Measurements from ENCODE around the gene GEMIN7.

Gene GEMIN7

GRCh38 chr19:45090034-45090433 lies 11.0 kb downstream of the GEMIN7 start:
- DNase-seq (ENCODE audit: low spot score), result no peak

DNA sequence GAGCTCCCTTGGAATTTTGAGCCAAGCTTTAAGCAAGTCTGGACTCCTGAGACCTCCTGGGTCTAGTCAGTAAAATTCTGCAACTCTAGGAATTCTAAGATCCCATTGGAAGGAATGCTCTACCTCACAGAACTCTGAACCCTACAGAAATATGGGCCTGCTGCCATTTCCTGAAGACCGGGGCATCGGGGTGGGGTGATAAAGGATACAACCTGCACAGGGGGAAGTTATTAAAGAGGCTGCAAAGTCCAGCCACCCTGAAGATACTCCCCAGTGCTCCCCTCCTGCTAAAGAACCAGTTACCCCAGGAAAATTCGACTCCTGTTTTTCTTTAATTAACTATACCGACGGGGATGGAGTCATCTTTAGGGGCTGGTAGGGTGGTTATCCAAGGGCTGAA lies 11.5 kb downstream of the GEMIN7 start:
- no peak for DNase-seq (ENCODE audit: low spot score)

- DNase-seq (ENCODE audit: low spot score), result peak; percentile 99
Observed at GRCh38 chr19:45091031-45091923, 12.2 kb downstream of the GEMIN7 start.

DNA sequence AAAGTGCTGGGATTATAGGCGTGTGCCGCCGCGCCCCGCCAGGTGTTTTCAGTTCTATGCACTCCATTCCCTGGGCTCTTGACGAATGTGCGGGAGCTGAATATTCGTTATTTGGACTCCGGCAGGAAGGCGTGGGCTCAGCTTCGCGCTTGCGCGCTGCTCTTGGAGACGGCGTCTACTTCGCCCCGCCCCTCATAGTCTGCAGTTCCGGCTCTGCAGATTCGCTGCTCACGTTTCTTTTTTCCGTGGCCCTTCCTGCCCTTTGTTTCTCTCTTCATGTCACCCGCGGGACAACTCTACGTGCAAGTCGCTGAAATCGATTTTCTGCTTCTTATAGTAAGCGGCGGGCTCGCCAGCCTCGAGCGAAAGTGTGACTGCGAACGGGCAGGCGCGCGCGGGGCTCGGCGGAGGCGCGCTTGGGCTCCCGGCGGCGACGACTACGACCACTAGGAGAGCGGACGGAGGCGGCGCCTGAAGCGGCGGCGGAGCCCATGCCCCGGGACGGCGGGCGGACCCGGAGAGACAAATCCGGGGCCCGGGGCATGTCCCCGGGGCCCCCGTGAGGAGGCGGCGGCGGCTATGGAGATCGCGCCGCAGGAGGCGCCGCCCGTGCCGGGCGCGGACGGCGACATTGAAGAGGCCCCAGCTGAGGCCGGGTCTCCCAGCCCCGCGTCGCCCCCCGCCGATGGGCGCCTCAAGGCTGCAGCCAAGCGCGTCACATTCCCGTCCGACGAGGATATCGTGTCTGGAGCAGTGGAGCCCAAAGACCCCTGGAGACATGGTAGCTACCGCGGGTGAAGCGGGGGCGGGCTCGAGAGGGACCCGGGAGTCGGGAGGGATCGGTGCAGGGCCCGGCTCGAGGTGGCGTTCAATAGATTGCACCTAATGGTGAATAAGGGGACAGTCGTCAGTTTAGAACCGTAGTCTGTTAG lies 14.0 kb downstream of the GEMIN7 start, which contains the start of gene PPP1R37:
PPP1R37 (plus strand) TSS at position 433 of the 932 bp plus-strand sequence; CDS start at position 580, 147 bp downstream.
- peak; percentile 95 for DNase-seq (ENCODE audit: low spot score)

- no peak for DNase-seq (ENCODE audit: low spot score)
Observed at GRCh38 chr19:45094137-45094536, 15.1 kb downstream of the GEMIN7 start.

DNA sequence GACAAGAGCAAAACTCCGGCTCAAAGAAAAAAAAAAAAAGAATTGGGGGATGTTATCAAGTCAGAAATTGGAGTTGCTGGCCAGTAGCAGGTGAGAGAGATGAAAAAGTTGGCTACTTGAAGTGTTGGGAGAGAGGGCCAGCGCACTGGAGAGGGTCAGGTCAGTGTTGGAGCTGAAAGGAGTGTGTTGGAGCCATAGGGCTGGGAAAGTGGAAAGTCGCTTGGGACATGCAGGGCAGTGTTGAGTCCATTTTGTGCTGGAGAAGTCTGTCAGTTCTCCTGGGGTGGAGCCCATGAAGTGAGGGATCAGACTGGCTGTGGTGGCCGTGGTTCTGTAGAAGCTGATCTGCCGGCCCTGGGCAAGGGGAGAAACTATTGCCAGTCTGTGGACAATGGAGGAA lies 15.6 kb downstream of the GEMIN7 start:
- DNase-seq (ENCODE audit: low spot score), result no peak

GRCh38 chr19:45095496-45096413 lies 16.7 kb downstream of the GEMIN7 start:
- no peak for DNase-seq (ENCODE audit: low spot score)

GRCh38 chr19:45096700-45097099 lies 17.6 kb downstream of the GEMIN7 start:
- DNase-seq (ENCODE audit: low spot score), result no peak

GRCh38 chr19:45097450-45097775 lies 18.4 kb downstream of the GEMIN7 start:
- no peak for DNase-seq (ENCODE audit: low spot score)

DNA sequence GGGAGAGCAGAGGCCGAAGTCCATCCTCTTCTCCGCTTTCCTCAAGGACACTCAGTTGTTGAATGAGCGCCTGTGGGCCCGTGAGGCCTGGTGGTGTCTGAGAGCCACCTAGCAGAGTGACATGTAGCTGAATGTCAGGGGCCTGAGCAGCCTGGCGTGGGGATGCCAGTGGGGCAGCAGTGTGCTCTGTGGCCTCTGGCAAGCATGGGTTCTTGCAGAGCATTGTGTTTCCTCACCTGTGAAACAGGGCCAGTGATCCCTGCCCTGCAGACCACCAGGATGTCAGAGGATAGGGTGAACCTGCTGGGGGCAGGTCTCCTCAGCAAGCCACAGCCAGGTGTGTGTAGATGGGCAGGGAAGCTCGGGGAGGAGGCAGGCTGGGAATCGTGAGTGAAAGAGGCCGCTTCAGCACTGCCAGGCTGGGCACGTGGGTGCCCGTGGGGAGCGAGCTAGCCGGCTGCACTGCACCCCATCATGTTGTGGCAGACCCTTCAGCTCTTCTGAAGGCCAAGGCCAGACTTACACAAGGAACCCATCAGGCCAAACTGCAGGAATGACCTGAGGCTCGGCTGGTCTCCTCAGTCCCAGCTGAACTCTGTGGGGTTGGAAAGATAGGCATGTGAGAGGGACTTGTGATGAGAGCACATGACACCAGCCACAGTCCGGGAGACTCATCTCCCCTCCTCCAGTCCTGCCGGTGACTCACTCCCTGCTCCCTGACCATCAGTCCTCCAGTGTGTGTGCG lies 18.9 kb downstream of the GEMIN7 start:
- no peak for DNase-seq (ENCODE audit: low spot score)

DNA sequence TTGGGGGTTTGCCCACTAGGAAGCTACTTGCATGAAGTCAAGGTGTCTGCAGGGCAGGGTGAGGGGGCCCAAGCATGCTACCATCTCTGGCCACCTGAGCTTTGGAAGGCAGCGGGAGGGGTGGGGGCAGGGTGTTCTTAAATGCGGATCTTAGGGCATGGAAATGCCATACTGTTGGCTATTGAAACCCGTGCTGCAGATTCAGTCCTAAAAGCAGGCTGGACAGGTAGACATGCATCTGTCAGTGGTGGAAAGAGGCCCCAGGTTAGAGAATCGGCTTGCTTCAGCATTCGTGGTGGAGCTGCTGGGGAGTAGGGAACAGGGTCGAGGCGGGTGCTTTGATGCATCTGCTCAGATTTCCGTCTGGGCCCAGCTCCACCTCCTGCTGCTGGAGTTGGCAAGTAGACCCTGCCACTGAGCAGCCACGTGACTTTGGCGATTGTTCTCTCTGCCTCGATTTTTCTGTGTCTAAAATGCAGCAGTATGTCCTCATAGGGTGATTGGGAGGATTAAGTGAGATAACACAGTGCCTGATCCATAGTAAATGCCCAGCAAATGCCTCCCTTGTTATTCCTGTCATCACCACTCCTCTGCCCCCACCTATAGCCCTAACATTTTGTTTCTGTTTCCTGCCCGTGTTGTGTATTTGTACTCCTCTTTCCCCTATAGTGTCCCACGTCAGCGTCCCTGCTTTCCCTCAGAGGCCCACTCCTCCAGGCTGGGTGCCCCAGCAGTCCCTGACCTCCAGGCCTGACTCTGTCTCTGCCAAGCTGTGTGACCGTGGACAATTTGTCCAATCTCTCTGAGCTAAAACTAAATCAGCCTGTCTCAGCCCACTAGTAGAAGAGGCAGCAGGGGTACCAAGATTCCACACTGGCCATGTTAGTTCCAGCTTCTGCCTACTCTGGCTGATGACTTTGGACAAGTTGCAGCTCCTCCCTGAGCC lies 19.7 kb downstream of the GEMIN7 start:
- peak; percentile 50 for DNase-seq (ENCODE audit: low spot score)

- DNase-seq (ENCODE audit: low spot score), result no peak
Observed at GRCh38 chr19:45099467-45100191, 20.6 kb downstream of the GEMIN7 start.

DNA sequence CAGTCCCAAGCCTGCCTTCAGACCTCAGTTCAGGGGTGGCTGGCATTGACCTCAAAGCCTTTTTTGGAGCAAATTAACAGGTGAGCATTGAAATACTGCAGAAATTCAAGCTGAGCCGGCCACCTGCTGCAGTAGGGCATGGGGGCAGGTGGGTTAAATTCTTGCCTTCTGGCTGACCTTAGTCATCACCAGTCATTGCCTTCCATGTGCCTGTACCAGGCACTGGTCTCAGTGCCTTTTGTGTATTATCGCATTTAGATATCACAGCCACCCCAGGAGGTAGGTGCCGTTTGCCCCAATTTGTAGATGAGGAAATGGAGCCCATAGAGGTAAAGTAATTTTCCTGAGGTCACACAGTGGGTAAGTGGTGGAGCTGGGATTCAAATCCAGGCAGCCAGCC lies 21.1 kb downstream of the GEMIN7 start:
- no peak for DNase-seq (ENCODE audit: low spot score)

GRCh38 chr19:45100846-45101252 lies 21.8 kb downstream of the GEMIN7 start:
- no peak for DNase-seq (ENCODE audit: low spot score)

GRCh38 chr19:45101806-45102205 lies 22.7 kb downstream of the GEMIN7 start:
- DNase-seq (ENCODE audit: low spot score), result no peak

DNA sequence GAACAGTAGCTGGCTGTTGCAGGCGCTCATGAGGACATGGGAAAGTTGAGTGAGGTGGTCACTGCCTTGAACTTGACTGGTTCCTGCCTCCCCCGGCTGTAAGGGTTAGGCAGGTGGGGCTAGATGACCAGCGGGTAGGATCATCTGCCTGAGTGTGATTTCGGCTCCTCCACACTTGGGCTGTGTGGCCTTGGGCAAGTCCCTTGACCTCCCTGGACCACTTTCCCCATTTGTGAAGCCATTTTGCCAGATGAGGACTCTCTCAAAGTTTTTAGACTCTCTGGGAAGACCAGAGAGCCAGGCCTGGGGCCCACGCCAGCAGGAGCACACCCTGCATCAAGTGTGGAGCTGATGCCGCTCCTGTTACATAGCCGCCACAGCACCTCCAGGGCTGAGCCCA lies 23.4 kb downstream of the GEMIN7 start:
- DNase-seq (ENCODE audit: low spot score), result no peak

- no peak for DNase-seq (ENCODE audit: low spot score)
Observed at GRCh38 chr19:45103156-45103507, 24.1 kb downstream of the GEMIN7 start.

DNA sequence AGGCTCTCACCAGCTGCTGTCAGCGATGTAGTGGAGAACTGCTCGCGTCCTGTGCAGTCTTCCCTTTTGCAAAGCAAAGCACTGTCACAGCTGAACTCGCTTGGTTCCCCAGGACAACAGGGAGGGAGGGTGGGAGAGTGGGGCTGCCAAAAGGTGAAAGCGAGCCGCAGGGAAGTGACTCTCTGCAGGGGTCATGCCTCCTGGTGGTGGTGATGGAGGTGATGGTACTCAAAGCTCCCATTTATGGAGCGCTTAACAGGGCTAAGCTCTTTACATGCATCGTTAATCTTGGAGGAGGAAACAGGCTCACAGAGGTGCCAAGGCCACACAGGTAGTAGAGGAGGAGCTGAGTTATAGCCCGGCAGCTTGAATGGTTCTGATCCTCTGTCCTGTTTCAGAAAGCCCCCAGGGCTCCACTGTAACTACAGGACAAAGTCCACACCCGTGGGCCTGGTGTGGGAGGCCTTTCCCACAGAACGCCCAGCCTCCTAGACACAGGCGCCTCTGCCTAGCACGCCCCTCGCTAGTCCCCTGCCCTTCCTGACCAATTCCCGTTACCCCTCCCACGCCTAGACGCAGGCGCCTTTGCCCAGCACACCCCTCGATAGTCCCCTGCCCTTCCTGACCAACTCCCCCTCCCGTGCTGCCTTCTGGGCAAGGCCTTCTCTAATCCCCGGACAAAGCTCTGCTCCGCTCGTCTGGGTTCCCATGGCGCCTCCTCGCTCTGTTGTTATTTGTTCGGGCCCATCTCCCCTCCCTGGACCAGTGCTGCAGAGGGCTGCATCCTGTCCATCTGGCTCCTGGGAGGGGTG lies 24.7 kb downstream of the GEMIN7 start:
- DNase-seq (ENCODE audit: low spot score), result no peak

Data from left forelimb (tissue), 1 donor.